HepG2 (cell line): ENCODE measurements around the gene TRAF3. TPM values are rescaled to one million over a fixed set of nuclear protein-coding genes. Genes with fewer than 3 reads are reported as not detected.
A peak's percentile ranks its signal among the peaks of the same experiment; 100 is the strongest.

Experiments
- ATAC-seq: fragments of 200-7000 bp; cut with Tn5 transposase; 3 replicates; pipeline ENCODE4 v1.9.1; 2020; ENCODE audit warnings: mild to moderate bottlenecking, moderate library complexity
- BruUV-seq: library from RNA; stranded (reverse); fragments of 400-500 nt; replicated peaks from 2 replicates; lab custom pipeline; 2021; lab: Mats Ljungman, UMichigan
- CTCF ChIA-PET: fragments of 300-600 bp; formaldehyde crosslinking; extraction: SDS; loops from one replicate; lab custom pipeline; 2021; ENCODE audit warnings: low total read pairs, inconsistent platforms, low intra/inter-chr PET ratio; lab: Yijun Ruan, JAX
- POLR2A ChIA-PET: fragments of 350-600 bp; sonication (Branson Sonifier 250); formaldehyde crosslinking; loops from one replicate; lab custom pipeline; 2020; ENCODE audit warnings: antibody characterized with exemption, inconsistent platforms; lab: Yijun Ruan, JAX
- DNase-seq: peaks from one replicate; pipeline ENCODE4 v3.0.0-alpha.2; 2015; ENCODE audit warnings: low spot score
- FAIRE-seq: peaks from 3 replicates; lab custom pipeline; 2011; peaks lifted over from hg19 to GRCh38; lab: Jason Lieb, UNC
- H2AFZ ChIP-seq: one replicate; pipeline ENCODE4 v1.6.1; 2011; ENCODE audit warnings: low read length, inconsistent platforms
- H3K27ac ChIP-seq: fragments of 300-600 bp; 3 replicates; pipeline ENCODE4 v1.8.0; 2011; ENCODE audit warnings: mixed run types, mild to moderate bottlenecking, mixed read lengths, low read length, inconsistent platforms; ENCODE audit not compliant: insufficient read depth; ENCODE audit errors: extremely low read length
- H3K27me3 ChIP-seq, 2 experiments: fragments of 200-600 bp in 1 of 2; 2 replicates in 1 of 2; 3 replicates in 1 of 2; pipeline versions ENCODE4 v1.6.0 to v1.8.0; 2011; ENCODE audit warnings: low read length in 2 of 2, mild to moderate bottlenecking in 2 of 2, moderate library complexity in 2 of 2, inconsistent platforms in 1 of 2; ENCODE audit not compliant: insufficient read depth in 2 of 2, control insufficient read depth in 1 of 2
- H3K36me3 ChIP-seq, 2 experiments: fragments of 200-600 bp in 1 of 2; replicated peaks in 1 of 2; 2 replicates in 1 of 2; 3 replicates in 1 of 2; pipeline versions ENCODE4 v1.5.1 to v1.8.0; 2011; ENCODE audit warnings: low read length in 2 of 2, inconsistent platforms in 1 of 2; ENCODE audit not compliant: insufficient read depth in 2 of 2, control insufficient read depth in 1 of 2
- H3K4me1 ChIP-seq: 2 replicates; pipeline ENCODE4 v1.5.1; 2012; ENCODE audit warnings: low read length, inconsistent platforms; ENCODE audit not compliant: insufficient read depth
- H3K4me2 ChIP-seq: 2 replicates; pipeline ENCODE4 v1.6.0; 2011; ENCODE audit warnings: low read depth, low read length, inconsistent platforms
- H3K4me3 ChIP-seq, 3 experiments: fragments of 200-600 bp in 1 of 3; sonication (generic), shearing (Covaris generic) in 1 of 3; replicated peaks in 1 of 3; 2 replicates each; pipeline ENCODE4 v1.5.1; 2011 to 2016; ENCODE audit warnings: low read length in 3 of 3, inconsistent platforms in 2 of 3, low read depth in 2 of 3, mild to moderate bottlenecking in 2 of 3, control low read depth in 1 of 3, mixed read lengths in 1 of 3; ENCODE audit not compliant: insufficient read depth in 1 of 3
- H3K79me2 ChIP-seq: one replicate; pipeline ENCODE4 v1.6.1; 2011; ENCODE audit warnings: low read length, inconsistent platforms; ENCODE audit not compliant: insufficient read depth
- H3K9ac ChIP-seq: 2 replicates; pipeline ENCODE4 v1.6.0; 2011; ENCODE audit warnings: mild to moderate bottlenecking, low read depth, low read length, inconsistent platforms; ENCODE audit not compliant: insufficient read depth
- H3K9me3 ChIP-seq: 2 replicates; pipeline ENCODE4 v1.5.1; 2012; ENCODE audit warnings: mild to moderate bottlenecking, low read length
- H4K20me1 ChIP-seq: 2 replicates; pipeline ENCODE4 v1.6.0; 2011; ENCODE audit warnings: inconsistent platforms, mild to moderate bottlenecking, low read length, moderate library complexity; ENCODE audit not compliant: insufficient read depth
- AGO2 ChIP-seq: fragments of 200-400 bp; formaldehyde crosslinking; optimal IDR thresholded peaks from 2 replicates; pipeline ENCODE3; 2017; ENCODE audit warnings: mild to moderate bottlenecking, low read depth, low read length, moderate library complexity
- CEBPB ChIP-seq: IDR thresholded peaks from 2 replicates; pipeline ENCODE4 v1.6.1; 2011; ENCODE audit warnings: low read depth, low read length, improper control_type of control experiment, borderline replicate concordance
- HNRNPL ChIP-seq: fragments of 200-400 bp; formaldehyde crosslinking; IDR thresholded peaks from 2 replicates; pipeline ENCODE4 v1.6.1; 2017; ENCODE audit warnings: mild to moderate bottlenecking, low read depth, low read length
- HOXA3 ChIP-seq: sonication (generic); formaldehyde crosslinking; IDR thresholded peaks from 2 replicates; pipeline ENCODE4 v1.5.0; 2020; ENCODE audit warnings: missing genetic modification reagents
- IKZF5 ChIP-seq: IDR thresholded peaks from 2 replicates; pipeline ENCODE4 v1.6.1; 2018; ENCODE audit warnings: missing genetic modification reagents, mild to moderate bottlenecking, missing compliant biosample characterization
- ZBTB38 ChIP-seq: sonication (generic); formaldehyde crosslinking; IDR thresholded peaks from 2 replicates; pipeline ENCODE4 v1.5.1; 2020; ENCODE audit warnings: mild to moderate bottlenecking, missing genetic modification reagents
- ZBTB39 ChIP-seq: sonication (generic); formaldehyde crosslinking; IDR thresholded peaks from 2 replicates; pipeline ENCODE4 v1.5.0; 2020; ENCODE audit warnings: missing genetic modification reagents
- ZNF431 ChIP-seq: sonication (generic); formaldehyde crosslinking; IDR thresholded peaks from 2 replicates; pipeline ENCODE4 v1.9.0; 2022; ENCODE audit warnings: missing genetic modification reagents, low read depth, mild to moderate bottlenecking, borderline replicate concordance
- ZNF614 ChIP-seq: IDR thresholded peaks from 2 replicates; pipeline ENCODE4 v1.6.1; 2018; ENCODE audit warnings: missing biosample characterization, missing genetic modification reagents, inconsistent platforms, borderline replicate concordance
- ZNF687 ChIP-seq: sonication (generic); formaldehyde crosslinking; IDR thresholded peaks from 2 replicates; pipeline ENCODE4 v1.5.1; 2020; ENCODE audit warnings: mild to moderate bottlenecking, missing genetic modification reagents, moderate library complexity
- ZNF772 ChIP-seq: sonication (generic); formaldehyde crosslinking; IDR thresholded peaks from 2 replicates; pipeline ENCODE4 v1.5.0; 2020; ENCODE audit warnings: mild to moderate bottlenecking, missing genetic modification reagents
- WGBS: methylation state at CpG from one replicate; pipeline ENCODE4 v1.1.6; 2017; ENCODE audit warnings: low lambda C conversion rate; 5-methylcytosine and 5-hydroxymethylcytosine counted together
- in situ Hi-C: cut with HindIII; loops from 2 replicates; pipeline ENCODE4 v1.10.0; 2017; ENCODE audit warnings: low pct_unique_long_range_greater_than_20kb; ENCODE audit not compliant: extremely low pct_ligation_motif_present
- intact Hi-C: fragments of 100-400 bp; cut with micrococcal nuclease; formaldehyde crosslinking; loops from one replicate; pipeline ENCODE4 v1.10.0; 2022; ENCODE audit not compliant: unreplicated experiment
- polyA plus RNA-seq, 8 experiments: library from polyadenylated mRNA; depleted of rRNA in 3 of 8; stranded (reverse) in 7 of 8; unstranded in 1 of 8; fragments of >200 nt; fragmentation: Illumina TruSeq in 4 of 8; extraction: Trizol in 4 of 8; gene quantifications; 2 replicates each; pipeline versions ENCODE4 v1.2.1 to v1.2.3, GENCODE V29; 2011 to 2016; ENCODE audit warnings: low read depth in 4 of 8, missing spikeins in 1 of 8, mixed read lengths in 1 of 8; ENCODE audit not compliant: insufficient read depth in 1 of 8
- total RNA-seq, 5 experiments: library from RNA; depleted of rRNA; stranded (reverse); fragments of >200 nt; fragmentation: Illumina TruSeq; extraction: Trizol; gene quantifications; 2 replicates each; pipeline ENCODE4 v1.2.3, GENCODE V29; 2016; ENCODE audit warnings: low read depth in 1 of 5

The TRAF3 gene
- total and polyA plus RNA-seq, 2 of the 13 experiments (the other 11 are each of a cell fraction or from before 2014, with no cell fraction given), result 6.9 to 12.2 TPM

GRCh38 chr14:102932484-102933248, 155.4 kb downstream of the TRAF3 start (continued):
- TF ChIP-seq IKZF5 (CRISPR knock-in tag) (no peak), ZNF431 (CRISPR knock-in tag) (no peak)

GRCh38 chr14:102933618-102934231, 156.5 kb downstream of the TRAF3 start:
- intact Hi-C loops, result no loop called here
- H3K4me3 ChIP-seq, result no peak overlapping the region
- no peak overlapping the region for H3K4me2 ChIP-seq
- no peak overlapping the region for H3K27ac ChIP-seq
- peak; percentile 21 for DNase-seq
- 83% methylated on average over 20 of the region's 20 CpGs for WGBS
- no peak overlapping the region for H2AFZ ChIP-seq
- H3K9me3 ChIP-seq, result no peaks in the 10 kb centered on the region
- CTCF ChIA-PET, result no interaction called here
- peaks cover 0 to 3% of the 10 kb centered on the region in 2 experiments; a peak in 2 of 5 replicates for H3K36me3 ChIP-seq
- POLR2A ChIA-PET, result interaction anchor here (1.3 kb wide), 1 partner anchor 11 kb away, joined by 3 read pairs; the partner anchor contains the start of gene AMN
- FAIRE-seq, result no peak
- BruUV-seq, result no TSS peak
- H3K27me3 ChIP-seq, result no peaks in the 10 kb centered on the region
- no peak; the same call in 1 of the 3 replicates for ATAC-seq
- peaks cover 9% of the 10 kb centered on the region; the same call in 1 of the 2 replicates for H3K4me1 ChIP-seq
- no peak overlapping the region for H3K9ac ChIP-seq
- H3K79me2 ChIP-seq, result no peaks in the 10 kb centered on the region
- no peaks in the 10 kb centered on the region for H4K20me1 ChIP-seq
- in situ Hi-C loops, result no loop called here
- 0 out of 2 replicates have a peak, but pooled peaks have one; percentile 29 for TF ChIP-seq HOXA3 (CRISPR knock-in tag)
- TF ChIP-seq ZNF614, result no peak
- 0 out of 2 replicates have a peak, but pooled peaks have one; percentile 30 for TF ChIP-seq HNRNPL
- no peak for TF ChIP-seq ZBTB39 (CRISPR knock-in tag)
- TF ChIP-seq ZNF772 (CRISPR knock-in tag), result no peak
- 0 out of 2 replicates have a peak, but pooled peaks have one; percentile 18 for TF ChIP-seq ZNF687
- TF ChIP-seq CEBPB, result peak; percentile 46; the same call in 1 of the 2 replicates
- peak; percentile 48; the same call in 1 of the 2 replicates for TF ChIP-seq ZBTB38 (CRISPR knock-in tag)
- TF ChIP-seq AGO2, result peak; percentile 60
